ENCODE results near the gene CHPF2. TPM values are rescaled to one million over a fixed set of nuclear protein-coding genes. Genes with fewer than 3 reads are reported as not detected.

The CHPF2 gene
- total RNA-seq (10 to 100 TPM; 39.9 to 55.4 (median 47.6) TPM), polyA plus RNA-seq (10 to 100 TPM; 16.3 to 30.0 (median 27.8) TPM)
- long read RNA-seq, donor 1, partial matches to known transcripts, result 0 of 1 reads
- long read RNA-seq, donor 1, other reads (novel, unspliced or antisense), result 0 of 1 reads
- long read RNA-seq, donor 2, partial matches to known transcripts, result 0 of 3 reads
- long read RNA-seq, donor 2, other reads (novel, unspliced or antisense), result 0 of 3 reads

DNA sequence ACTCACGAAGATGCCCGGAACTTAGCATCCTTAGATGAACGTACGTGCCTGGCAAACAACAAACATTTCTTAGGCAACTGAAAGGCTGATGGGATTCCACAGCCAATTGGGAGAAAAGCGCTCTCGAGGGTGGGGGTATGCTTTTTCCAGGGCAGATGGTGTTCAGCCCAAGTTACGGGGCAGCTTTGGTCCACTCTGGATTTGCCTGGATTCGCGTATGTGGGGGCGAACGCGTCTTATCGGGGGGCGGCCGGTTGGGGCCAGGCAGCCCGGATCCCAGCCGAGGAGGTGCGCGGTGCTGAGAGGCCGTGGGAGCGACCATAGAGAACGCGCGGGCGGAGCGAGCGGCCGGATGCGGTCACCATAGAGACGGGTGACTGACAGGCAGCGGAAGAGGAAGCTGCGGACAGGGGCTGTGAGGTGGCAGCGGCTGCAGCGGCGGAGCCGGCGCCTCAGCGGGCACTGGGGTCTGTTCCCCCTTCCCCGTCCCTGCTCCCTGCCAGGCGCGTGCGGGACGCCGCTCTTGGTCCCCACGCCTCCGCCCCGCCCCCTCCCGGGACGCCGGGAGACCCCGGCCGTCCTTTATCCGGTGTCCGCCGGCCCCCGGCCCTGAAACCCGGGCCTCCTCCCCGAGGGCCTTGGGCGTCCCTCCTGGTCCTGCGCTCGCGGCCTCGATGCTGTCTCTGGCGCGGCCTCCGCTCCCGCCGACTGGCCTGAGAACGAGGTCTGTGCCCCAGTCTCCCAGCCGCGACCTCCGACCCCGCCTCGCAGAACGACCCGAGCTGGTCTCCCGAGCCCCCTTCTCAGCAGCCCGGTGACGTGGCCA lies at the start of gene CHPF2:
CHPF2 (plus strand) TSS at position 393 of the 826 bp plus-strand sequence. CDS start 1,529 bp downstream, outside the sequence.
- peak; percentile 99 for DNase-seq
- 1% methylated on average over 35 to 79 of the region's 79 CpGs for WGBS, 5 donors
- TF ChIP-seq, protein P1, sequence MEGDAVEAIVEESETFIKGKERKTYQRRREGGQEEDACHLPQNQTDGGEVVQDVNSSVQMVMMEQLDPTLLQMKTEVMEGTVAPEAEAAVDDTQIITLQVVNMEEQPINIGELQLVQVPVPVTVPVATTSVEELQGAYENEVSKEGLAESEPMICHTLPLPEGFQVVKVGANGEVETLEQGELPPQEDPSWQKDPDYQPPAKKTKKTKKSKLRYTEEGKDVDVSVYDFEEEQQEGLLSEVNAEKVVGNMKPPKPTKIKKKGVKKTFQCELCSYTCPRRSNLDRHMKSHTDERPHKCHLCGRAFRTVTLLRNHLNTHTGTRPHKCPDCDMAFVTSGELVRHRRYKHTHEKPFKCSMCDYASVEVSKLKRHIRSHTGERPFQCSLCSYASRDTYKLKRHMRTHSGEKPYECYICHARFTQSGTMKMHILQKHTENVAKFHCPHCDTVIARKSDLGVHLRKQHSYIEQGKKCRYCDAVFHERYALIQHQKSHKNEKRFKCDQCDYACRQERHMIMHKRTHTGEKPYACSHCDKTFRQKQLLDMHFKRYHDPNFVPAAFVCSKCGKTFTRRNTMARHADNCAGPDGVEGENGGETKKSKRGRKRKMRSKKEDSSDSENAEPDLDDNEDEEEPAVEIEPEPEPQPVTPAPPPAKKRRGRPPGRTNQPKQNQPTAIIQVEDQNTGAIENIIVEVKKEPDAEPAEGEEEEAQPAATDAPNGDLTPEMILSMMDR (IDR thresholded peaks at IDR 0.05 in 8 of 11, conservative IDR thresholded peaks at IDR 0.05 in 3 of 11), result peak in 1 of 11 experiments; percentile 17
- TF ChIP-seq POLR2AphosphoS5 (IDR thresholded peaks at IDR 0.05), result peak; percentile 92 to 97 (median 95)
- peak in 2 of 3 donors; percentile 8 to 69 for TF ChIP-seq POLR2A (IDR thresholded peaks at IDR 0.05)

DNA sequence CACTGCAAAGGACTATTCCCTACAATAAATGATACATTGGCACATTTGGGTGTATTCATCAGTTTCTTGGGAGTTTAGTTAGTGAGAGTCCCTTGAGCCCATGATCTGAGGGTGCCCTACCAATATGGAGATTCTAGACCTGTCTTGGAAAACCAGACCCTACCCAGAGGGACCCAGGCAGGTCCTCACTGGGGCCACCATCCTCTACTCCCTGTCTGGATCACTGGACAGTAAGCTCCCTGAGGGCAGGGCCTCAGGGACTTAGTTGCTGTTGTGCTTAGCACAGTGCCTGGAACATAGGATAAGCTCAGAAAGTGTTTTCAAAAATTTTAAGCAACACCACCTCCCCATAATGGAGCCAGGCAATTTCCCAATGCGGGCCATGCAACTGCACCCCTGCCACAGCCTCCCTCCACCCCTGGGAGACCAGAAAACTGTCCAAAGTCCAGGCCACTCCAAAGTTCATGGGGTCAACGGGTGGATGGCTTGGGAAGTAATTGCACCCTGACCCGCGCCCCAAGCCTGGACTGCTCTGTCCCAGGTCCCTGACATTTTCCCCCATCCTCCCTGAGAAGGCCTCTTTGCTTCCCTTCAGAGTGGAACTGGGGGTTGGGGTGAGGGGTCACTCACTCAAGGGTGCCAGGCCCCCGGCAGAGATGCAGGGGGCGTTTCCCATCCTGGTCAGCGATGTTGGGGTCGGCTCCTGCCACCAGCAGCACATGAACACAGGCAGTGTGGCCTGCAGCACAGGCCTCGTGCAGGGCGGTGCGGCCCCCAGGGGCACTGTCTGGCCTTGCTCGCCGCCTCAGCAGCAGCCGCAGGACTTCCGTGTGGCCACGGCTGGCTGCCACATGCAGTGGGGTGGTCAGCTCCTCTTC lies 46.3 kb upstream of the CHPF2 start:
- peaks cover 0 to 7% (median 0%) of the 10 kb centered on the region in 7 donors for H3K27me3 ChIP-seq (replicated peaks in 1 of 7)
- peak; percentile 68 for DNase-seq
- intact Hi-C loops (cut with DNase I; ENCODE audit: low total_unique reads), result no loop called here
- H3K36me3 ChIP-seq, result no peaks in the 10 kb centered on the region
- H3K9me3 ChIP-seq, result no peaks in the 10 kb centered on the region
- H3K4me3 ChIP-seq, result no peak overlapping the region
- TF ChIP-seq POLR2AphosphoS5 (IDR thresholded peaks at IDR 0.05) (no peak), POLR2A (IDR thresholded peaks at IDR 0.05) (no peak)
- TF ChIP-seq, protein P1 (IDR thresholded peaks at IDR 0.05 in 8 of 11, conservative IDR thresholded peaks at IDR 0.05 in 3 of 11), result no peak
- H3K4me1 ChIP-seq, result no peaks in the 10 kb centered on the region
- WGBS, 5 donors, result 70 to 91% (median 87%) methylated on average over 10 to 16 of the region's 16 CpGs
- no peak overlapping the region for H3K27ac ChIP-seq

More for the DNA sequence above, at the start of gene CHPF2:
- H3K27me3 ChIP-seq (replicated peaks in 1 of 7), result no peaks in the 10 kb centered on the region
- no peaks in the 10 kb centered on the region for H3K9me3 ChIP-seq
- intact Hi-C loops (cut with DNase I; ENCODE audit: low total_unique reads), result no loop called here
- peaks cover 0 to 35% (median 25%) of the 10 kb centered on the region in 6 donors for H3K36me3 ChIP-seq
- H3K4me3 ChIP-seq, result peak within 1 kb of the TSS; percentile 90 to 99 (median 98)
- peak within 1 kb of the TSS; percentile 77 to 97 (median 91) for H3K27ac ChIP-seq
- peaks cover 17 to 60% (median 40%) of the 10 kb centered on the region in 6 donors for H3K4me1 ChIP-seq

DNA sequence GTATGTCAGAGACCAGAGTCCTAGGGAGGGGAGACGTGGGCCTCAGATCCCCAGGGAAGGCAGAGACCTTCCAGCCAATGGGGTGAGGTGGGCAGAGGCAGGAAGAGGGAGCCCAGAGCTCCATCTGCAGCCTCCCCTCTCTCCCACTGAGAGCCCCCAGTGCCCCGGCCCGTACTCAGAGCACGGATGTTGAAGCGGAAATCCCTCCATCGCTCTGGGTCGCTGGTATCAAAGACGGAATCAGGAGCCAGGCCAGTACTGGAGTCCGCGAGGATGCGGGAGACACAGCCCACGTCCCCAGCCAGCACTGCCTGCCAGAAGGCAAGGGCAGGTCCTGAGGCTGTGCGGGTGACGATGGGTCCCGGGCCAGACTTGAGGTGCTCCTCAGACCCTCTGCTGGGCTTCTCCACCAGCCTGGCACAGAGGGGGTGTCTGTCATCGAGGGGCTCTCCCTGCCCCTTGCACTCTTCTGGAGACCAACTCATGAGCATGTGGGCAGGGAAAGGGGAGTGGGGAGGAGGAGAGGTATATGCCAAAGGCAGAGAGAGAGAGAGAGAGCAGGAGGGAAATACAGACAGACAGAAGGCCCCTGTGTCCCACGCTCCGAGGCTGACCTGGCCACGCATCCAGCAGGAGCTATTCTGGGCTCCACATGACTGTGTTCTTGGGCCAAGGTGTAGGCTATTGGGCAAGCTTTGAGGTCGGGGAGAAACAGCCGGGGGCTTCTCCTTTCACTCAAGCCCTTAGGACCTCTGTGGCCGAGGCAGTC lies 45.5 kb upstream of the CHPF2 start, which contains the start of gene ASB10:
ASB10 (minus strand) TSS at position 611 of the 769 bp plus-strand sequence; CDS start at position 491, 120 bp downstream.
- TF ChIP-seq, protein P1 (IDR thresholded peaks at IDR 0.05 in 8 of 11, conservative IDR thresholded peaks at IDR 0.05 in 3 of 11), result no peak
- TF ChIP-seq POLR2A (IDR thresholded peaks at IDR 0.05), result no peak
- no peak for TF ChIP-seq POLR2AphosphoS5 (IDR thresholded peaks at IDR 0.05)
- 67 to 91% (median 82%) methylated on average over 19 to 22 of the region's 22 CpGs for WGBS, 5 donors
- Histone ChIP-seq H3K4me1 (no peaks in the 10 kb centered on the region), H3K9me3 (no peaks in the 10 kb centered on the region), H3K36me3 (no peaks in the 10 kb centered on the region), H3K4me3 (no peak within 1 kb of the TSS), H3K27ac (no peak within 1 kb of the TSS), H3K27me3 (replicated peaks in 1 of 7) (peaks cover 0 to 5% (median 0%) of the 10 kb centered on the region in 7 donors)
- DNase-seq, result peak; percentile 68
- intact Hi-C loops (cut with DNase I; ENCODE audit: low total_unique reads), result no loop called here

Measured in spleen (tissue), 13 donors.